SW480 (cell line): ENCODE data around the gene C15orf39.
A peak's percentile ranks its signal among the peaks of the same experiment; 100 is the strongest.
"Not testable (repeated sequence)": the region's sequence is repeated elsewhere in the genome, so short reads cannot be mapped to it uniquely, and the experiment has no call there.

Source experiments
- DNase-seq: peaks from one replicate; pipeline ENCODE4 v3.0.0-alpha.2; 2016; ENCODE audit warnings: low spot score

The C15orf39 gene

DNA sequence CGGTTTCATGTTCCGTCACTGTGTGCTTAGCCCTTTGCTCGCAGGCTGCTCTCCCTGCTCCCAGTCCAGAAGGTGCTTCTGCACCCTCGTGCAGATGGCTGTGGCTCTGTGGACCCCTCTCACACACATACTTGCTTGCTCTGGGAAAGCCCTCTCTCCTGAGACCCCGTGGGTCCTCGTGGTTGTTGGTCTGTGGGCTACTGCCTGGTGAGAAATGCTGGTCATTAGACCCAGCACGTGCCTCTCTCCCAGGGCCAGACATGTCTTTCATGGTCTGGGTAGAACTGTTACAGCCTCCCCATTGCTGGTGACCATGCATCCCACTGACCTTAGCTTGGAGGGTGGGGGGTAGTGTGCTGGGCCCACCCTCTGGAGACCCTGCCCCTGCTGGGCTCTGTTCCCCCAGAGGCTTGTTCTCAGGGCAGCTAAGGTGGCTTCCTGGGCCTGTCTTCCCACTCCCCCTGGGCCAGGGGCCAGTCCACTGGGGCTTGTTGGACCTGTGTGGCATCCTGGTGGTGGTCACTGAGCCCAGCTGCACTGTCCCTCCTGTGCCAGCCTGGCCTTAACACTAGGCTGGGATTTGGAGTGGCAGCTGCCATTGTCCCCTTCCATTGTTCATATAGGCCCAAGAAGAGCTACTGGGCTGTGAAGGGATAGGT, 10.6 kb downstream of the C15orf39 start:
- DNase-seq: no peak

DNA sequence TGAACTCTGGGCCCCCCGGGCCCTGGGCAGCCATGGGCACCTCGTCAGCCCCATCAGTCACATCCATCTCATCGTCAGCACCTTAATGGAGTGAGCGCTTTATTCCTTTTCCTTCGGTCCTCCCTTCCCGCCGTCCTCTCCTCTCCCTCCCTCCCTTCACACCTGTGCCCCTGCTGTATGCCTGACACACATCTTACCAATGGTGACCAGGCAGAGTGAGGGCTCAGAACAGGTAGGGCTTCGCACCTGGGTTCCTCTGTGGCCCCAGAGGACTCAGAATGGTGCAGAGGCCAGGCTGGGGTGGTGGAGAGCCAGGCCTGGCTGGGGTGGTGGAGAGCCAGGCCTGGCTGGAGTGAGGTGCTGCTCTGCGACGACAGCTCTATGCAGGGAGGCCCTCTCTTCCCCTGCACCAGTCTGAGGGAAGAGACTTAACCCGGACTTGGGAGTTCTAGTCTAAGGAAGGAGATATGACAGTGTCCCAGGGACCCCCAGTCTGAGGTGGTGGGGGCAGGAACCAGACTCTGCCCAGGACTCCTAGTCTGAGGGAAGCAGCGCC, 11.6 kb downstream of the C15orf39 start:
- no peak for DNase-seq

DNA sequence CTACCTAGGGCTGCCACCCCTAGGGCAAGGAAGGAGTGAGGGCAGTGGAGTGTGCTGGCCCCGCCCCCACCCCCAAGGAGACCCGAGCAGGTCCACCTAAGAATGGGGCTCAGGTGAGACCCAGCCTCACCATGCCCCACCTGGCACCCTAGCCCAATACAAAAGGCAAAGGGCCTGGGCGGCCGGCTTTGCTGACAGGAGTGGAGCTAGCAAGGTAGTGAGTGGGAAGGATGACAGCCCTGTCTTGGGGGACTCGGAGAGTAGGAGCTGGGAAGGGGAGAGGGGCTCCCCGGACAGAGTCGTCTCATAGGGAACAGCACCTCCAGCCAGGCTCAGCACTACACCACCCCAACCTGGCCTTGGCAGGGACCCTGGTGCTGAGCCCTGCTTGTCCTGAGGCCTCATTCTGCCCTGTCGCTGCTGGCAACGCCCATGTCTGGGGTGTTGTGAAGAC, 12.1 kb downstream of the C15orf39 start:
- DNase-seq: no peak

GRCh38 chr15:75214293-75215096, 12.8 kb downstream of the C15orf39 start:
- no peak for DNase-seq

DNA sequence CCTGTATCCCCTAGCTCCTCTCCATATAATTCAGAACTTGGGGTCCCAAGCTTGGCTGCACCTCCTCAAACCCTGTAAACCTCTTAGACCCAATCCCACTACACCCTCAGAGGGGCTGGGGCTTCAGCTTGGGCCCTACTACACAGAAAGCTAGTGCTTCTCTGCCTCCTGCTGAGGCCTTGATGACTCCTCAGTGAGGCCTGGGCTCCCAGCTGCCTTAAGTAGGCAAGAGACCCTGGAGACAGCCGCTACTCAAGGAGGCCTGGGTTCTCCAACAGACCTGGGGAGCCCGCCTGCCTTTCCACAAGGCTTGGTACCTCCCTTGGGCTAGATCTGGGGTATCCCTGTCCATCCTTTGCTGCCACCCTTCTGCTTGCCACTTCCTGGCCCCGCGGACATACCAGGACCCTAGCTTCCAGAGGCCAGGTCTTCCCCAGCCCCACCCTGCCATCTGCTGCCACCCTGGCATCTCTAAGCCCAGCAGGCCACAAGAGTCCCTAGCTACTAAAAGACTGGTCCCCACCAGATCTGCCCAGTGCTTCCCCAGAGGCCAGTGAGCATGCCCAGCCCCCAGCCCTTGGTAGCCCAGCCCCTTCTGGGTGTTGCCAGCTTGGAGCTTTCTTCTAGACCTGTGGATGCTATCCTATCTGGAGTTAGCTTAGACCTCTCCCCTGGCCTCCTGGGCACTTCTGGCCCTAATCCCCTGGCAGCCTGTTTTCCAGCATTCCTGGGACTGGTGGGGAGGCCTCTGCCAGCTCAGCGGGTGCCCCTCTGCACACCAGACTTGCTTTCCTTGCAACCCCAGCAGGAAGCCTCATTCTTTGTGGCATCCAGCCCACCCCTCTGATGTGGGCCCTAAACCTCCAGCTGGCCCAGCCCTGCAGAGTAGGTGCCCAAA, 13.7 kb downstream of the C15orf39 start:
- DNase-seq: peak; percentile 16

DNA sequence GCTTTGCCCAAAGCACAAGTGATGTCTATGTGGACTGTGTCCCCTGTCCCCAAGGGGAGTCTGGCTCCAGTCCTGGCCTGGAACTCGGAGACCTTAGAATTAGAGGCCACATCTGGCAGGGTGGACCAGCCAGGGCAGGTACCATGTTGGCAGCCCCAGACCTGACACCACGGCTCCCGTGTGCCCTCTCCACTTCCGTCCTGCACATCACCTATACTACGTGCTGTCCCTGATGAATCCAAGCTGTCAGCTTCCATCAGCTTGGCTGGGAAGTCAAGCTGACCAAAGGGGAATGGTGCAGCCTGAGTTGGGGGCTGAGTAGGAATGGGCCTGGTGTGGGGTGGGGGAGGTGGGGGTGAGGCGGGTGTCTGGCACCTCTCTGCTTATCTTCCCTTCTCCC, 15.3 kb downstream of the C15orf39 start:
- no peak for DNase-seq

GRCh38 chr15:75217574-75217973, 15.9 kb downstream of the C15orf39 start:
- DNase-seq: not testable (repeated sequence)

DNA sequence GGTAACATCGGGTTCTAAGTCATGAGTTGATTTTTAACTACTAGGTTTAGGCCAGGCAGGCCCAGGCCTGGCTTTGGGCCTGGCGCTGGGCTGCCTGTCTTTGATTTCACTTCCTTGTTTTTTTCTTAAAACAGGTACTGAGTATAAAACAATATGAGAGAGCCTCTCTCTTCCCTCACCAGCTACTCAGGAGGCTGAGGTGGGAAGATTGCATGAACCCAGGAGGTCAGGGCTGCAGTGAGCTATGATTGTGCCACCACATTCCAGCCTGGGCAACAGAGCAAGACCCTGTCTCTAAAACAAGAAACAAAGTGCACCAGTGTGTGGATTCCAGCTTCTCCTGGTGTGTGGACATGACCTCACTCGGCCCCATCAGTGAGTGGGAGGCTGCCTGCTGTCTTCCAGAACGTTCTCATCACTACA, 17.8 kb downstream of the C15orf39 start:
- not testable (repeated sequence) for DNase-seq

DNA sequence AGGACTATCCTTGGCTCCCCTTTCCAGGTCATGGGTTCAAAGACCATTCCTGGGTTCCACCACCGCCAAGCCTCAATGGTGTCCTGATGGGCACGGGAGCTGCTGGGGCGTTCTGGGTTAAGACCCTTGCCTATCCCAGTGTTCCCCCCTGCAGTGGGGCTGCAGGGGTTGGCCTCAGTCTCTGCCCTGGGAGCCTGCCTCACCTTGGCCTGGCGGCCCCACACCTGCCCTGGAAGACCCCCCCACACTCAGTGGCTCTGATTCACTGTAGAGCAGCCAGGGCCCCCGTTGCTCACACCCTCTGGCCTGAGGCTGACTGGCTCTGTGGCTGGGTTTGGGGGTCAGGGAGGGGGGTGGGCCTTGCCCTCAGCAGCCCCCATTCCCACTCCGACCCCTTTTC, 22.0 kb downstream of the C15orf39 start:
- DNase-seq: no peak

DNA sequence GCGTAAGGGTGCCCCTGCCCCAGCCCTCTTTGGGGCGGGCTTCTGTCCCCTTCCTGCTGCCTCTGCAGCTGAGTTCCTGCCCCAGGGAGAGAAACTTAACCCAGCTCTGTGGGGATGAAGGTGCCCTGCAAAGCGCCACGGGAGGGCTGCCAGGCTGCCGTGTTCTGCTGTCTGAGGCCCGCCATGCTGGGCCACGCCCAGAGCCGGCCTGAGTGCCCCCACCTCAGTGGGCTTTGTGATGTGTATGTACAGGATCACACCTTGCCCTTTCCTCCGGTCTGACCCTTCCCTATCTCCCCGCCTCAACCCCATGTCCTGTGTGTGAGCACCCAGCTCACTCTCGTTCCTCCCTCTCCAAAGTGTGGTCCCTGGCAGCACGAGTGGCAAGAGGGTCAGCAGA, 22.6 kb downstream of the C15orf39 start:
- no peak for DNase-seq

DNA sequence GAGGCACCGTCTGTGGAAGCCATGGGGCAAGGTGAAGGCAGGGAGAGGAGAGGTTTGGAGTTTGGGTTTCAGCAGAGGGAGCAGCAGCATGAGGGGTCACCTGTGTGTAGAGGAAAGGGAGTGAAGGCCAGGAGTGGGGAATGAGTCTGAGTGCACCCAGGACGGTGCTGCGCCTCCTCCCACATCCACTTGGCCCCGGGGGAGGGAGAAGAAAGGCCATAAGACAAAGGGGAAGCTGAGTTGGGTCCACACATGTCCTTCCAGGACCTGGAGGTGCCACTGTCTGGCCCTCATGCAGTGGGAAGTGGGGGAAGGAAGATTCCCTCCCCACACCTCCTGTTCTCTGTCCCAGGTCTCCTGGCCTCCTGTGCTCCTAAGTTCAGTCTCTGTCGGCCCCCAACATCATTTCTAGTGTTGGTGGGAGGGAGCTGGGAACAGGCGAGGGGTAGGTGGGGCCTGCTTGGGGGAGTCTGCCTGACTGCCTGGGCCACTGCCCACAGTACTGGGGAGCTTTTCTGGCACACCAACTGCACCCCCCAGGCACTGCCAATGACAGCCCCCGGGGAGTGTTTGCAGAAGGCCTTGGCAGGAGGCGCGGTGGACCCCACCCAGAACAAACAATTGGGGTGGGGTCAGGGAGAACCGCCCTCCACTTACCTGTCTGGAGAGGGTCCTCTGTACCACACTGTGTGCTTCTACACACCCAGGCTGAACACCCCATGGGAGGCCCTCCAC, 23.6 kb downstream of the C15orf39 start:
- DNase-seq: not testable (repeated sequence)

- no peak for DNase-seq
Observed at GRCh38 chr15:75225951-75226732, 24.5 kb downstream of the C15orf39 start.

GRCh38 chr15:75227112-75227511, 25.4 kb downstream of the C15orf39 start:
- DNase-seq: not testable (repeated sequence)

DNA sequence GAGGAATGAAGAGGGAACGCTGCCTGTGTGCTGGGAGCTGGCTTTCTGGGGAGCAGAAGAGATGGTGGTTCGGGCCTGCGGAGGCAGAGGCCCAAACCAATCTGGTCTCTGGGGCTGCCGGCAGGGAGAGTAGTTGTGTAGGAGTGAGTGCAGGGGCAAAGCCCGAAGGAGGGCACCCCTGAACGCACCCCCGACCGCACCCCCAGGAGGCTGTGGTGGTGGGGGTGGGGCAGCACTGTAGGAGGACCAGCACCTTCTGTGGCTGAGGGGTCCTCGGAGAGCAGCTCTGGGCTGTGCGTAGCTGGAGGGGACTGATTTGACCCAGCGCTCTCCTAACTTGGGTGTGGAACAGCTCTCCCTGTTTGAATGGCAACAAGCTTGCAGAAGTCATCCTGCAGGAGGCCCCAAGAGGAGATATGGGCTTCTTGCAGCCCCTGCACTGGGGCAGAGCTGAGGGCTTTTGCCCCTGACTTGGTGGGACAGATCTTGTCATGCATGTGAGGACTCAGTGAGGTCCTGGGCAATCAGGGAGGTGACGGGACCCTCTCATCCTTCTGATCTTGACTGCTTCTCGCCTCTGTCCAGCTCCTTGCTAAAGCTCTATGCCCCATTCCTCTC, 26.1 kb downstream of the C15orf39 start:
- no peak for DNase-seq

DNA sequence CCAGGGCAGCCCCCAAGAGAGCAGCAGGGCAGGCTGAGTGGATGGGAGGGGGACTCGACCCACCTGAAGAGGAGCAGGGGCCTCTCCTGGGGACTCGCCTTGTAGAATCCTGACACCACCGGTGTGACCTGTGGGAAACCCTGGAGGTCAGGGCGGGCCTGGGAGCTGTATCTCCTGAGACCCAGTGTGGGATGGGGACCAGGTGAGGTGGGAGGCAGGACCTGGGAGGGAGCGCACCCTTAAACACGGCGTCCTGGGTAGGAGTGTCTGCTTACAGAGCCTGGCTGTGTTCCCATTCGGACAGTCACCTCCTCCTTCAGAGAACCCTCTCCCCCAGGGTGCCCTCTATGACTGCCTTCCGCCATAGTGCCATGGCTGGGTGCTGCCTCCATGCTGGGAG, 27.1 kb downstream of the C15orf39 start:
- no peak for DNase-seq

DNA sequence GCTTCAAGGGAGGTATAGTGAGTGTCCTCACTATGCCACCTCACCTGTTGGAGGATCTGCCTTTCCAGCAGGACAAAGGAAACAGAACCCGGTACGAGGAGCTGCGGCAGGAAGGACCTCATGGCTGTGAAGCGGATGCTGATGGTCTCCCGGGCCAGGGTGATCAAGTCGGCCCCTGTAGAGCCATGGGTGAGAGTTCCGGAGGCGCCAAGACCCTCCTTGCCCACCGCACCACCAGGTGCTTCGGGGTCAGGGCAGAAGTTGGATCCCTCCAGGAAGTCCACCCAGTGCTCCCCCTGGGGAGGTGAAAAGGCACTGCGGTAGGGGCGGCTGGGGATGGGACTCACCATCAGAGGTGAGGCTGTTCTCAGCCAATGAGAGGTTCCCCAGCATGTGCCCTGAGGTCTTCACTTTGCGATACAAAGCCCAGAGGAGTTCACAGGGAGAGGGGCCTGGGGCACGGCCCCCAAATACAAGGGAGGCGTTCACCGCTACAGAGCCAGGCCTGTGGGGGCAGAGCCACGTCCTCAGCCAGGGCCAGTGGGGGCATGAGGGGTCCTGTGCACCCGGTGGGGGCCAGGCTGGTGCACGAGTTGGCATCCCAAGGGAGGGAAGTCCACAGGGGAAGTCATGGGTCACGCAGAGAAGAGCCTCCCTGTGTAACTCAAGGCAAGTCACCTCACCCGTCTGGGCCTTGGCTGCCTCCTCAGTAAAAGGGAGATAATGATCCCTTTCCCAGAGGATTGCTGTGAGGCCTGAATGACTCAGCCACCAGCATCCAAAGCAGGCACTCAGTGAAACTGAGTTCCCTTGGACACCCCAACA, 27.7 kb downstream of the C15orf39 start:
- DNase-seq: no peak

DNA sequence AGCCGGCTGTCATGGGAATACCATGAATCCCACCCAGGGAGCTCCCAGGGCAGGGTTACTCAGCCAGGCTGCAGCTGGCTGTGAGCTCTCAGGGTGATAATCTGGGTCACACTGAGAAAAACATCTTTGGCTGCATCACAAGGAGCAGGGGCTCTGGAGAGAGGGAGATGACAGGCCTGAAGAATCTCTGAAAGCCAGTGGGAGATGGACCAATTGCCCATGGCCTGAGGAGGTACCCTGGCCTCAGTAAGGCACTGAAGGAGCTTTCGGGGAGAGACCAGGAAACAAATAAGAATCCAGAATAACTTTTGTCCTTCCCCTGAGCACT, 28.3 kb downstream of the C15orf39 start:
- DNase-seq: no peak

DNA sequence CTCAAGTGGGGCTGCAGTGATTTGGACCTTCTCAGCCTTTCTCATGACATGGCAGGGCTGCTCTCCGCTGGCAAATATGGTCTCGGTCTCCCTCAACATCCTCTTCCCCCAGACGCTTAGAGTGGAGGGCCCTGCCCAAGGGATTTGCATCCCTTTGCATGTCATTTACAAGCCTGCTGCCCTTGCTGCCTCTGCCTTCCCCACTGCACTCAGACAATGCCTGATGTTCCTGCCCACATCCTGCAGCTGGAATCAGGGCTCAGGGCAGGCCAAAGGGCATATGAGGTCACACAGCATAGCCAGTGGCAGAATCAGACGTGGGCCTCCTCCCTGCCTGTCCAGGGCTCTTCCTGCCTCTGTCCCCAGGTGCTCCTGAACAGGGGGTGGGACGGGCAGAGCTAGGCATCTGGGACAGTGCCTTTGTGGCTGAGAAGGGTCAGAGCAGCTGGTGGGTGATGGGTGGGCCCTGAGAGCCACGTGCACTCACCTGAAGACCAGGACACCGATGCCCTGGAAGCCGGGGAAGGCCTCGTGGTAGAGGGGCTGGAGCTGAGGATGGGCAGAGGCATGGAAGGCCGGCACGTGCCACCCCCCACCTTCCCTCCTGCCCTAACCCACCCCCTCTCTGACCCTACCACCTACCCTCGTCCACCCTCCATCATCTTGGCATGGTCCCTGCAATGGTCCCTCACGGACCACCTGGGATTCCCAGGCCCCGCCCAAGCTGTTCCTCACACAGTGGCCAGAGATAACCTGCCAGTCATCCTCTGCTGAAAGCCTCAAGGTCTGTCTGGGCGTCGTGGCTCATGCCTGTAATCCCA, 29.1 kb downstream of the C15orf39 start:
- no peak for DNase-seq

- no peak for DNase-seq
Observed at GRCh38 chr15:75231836-75232235, 30.2 kb downstream of the C15orf39 start.
